Renal cortical epithelial cell (primary cell): ENCODE data around the gene CCDC178. TPM values are rescaled to one million over a fixed set of nuclear protein-coding genes. Genes with fewer than 3 reads are reported as not detected.

Source experiments
- DNase-seq: peaks from one replicate; pipeline ENCODE4 v3.0.0-alpha.2; 2011; ENCODE audit warnings: low read depth
- total RNA-seq: library from RNA; depleted of rRNA; stranded (reverse); fragments of >200 nt; gene quantifications from 2 replicates; pipeline ENCODE4 v1.2.3, GENCODE V29; 2014

Gene CCDC178
- total RNA-seq, 1 donor from 2014 or later: 0.30 TPM

- no peak for DNase-seq
These were observed 307.9 kb downstream of the CCDC178 start for GRCh38 chr18:33132657-33133056.

DNA sequence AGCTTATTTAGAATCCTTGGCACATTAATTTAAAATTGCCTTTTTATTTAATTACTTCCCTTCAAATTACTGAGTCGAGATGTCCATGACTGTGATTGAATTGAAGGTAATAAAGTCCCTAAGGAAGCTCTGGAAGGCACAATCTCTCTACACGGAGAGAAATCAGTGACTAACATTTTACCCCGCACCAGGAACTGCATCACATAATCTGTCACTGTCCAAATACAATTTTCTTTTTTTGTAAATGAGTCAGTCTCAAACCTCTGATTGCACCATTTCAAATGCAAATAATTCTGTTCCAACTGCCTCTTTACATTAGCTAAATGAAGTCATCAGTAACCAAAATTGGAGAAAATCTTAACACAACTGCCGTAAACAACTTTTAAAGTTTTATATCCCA, 311.9 kb downstream of the CCDC178 start:
- DNase-seq: peak; percentile 29

DNA sequence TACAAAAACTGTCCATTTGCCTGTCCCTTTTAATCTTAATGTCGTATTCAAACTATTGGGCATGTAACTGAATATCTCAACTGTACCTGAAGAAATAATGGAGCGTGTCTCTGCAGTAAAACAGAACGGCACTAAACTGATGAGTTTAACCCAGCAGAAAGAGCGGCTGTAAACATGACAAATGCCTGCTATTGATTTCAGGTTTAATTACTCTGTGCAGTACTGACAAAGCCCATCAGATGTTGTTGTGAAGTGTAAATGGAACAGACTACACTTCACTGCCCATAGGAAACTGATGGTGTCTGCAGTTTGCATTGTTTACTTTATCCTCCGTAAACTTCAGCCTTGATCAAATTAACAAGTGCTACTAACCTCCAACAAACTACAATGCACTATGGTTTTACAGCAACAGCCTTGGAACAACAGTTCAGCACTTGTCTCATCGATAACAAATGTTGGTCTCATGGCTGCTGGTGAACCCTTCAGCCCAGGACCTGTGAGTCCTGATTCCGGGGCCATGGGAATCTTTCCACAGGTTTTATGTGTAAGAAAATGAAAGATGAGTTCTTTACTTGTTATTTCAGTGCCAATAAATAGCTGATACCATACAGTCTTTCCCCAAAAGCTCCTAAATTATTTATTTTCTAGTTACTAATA, 316.5 kb downstream of the CCDC178 start:
- no peak for DNase-seq

DNA sequence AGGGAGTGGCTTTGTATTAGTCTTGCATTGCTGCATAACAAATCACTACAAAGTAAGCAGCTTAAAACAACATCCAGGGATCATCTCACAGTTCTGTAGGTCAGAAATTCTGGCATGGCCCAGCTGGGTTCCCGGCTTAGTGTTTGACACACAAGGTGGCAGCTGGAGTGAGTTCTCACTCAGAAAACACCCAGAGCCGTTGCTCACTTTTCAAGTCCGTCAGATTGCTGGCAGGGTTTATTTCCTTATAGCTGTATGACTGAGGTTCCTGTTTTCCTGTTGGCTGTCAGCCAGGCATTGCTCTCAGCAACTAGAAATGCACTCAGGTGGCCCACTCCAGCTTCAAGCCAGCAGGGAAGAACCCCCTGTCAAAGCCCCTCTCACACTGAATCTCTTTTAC, 324.1 kb downstream of the CCDC178 start:
- peak; percentile 75 for DNase-seq

- DNase-seq: peak; percentile 65
These were observed 324.6 kb downstream of the CCDC178 start for GRCh38 chr18:33115917-33116316.

DNA sequence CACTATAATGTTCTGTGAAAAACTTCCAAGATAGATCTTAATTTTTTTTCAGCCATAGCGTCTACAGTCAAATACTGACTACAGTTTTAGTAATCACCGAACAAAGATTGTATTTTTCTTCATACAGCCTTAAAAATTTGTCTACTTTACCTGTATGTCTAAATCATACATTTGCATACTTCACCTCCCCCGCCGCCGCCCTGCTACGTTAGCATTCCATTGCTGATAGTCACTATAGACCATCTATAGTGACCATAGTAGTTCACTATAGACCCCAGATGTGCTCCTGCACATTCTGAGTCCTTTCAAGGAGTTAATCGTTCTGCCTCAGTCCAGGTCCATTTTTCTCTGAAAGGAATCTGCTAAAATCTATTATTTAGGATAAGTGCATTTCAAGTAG, 325.0 kb downstream of the CCDC178 start:
- no peak for DNase-seq

DNA sequence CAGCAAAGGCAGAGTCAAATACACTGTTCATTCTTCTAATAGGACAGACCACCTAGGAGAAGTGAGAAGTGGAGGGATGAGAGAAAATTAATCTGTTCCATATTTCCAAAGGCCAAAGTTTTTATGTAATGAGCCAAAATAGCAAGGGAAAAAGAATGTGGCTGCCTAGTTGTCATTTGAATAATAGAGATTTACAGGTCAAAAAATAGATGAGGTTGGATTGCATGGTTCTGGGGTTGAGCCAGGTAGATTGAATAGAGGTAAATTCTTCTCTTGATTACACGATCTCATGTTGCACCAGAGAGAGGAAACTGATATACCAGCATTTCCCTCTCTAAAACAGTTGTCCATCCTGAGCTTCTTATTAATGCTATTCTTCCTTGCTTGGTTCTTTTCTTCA, 325.8 kb downstream of the CCDC178 start:
- DNase-seq: no peak

DNA sequence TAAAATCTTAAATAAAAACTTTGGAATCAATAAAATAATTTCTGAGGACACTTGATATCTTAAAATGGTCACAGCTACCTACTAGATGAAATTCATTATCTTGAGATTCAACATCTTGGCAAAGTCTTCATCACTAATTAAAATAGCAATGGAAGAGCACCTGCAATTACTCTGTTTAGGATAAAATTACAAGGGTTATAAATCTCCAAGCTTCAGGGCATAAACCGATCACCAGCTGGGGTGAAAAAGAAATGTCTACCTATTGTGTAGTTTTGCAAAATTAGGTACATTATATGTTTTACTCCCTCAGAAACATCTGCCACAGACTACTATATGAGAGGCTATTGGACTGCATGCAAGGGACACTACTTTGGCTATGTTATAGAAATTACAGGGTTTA, 327.1 kb downstream of the CCDC178 start:
- DNase-seq: no peak

GRCh38 chr18:33107511-33107910, 333.0 kb downstream of the CCDC178 start:
- DNase-seq: no peak

DNA sequence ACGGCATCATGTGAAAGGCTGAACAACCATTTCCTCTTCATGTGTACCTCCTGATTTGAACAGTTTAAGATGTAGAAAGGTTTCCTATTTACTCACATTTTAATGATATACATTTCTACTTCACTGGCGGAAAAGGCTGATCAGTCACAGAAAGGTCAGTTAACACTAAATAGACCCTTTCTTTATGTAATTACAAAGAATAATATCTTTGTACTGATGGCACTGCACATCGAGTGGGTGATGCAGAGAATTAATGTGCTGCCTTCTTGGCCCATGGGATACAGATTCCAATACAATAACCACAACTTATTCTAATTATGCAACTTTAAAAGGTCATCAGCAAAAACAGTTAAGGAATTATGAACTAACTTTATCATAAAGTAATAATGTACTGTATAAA, 339.2 kb downstream of the CCDC178 start:
- DNase-seq: no peak

DNA sequence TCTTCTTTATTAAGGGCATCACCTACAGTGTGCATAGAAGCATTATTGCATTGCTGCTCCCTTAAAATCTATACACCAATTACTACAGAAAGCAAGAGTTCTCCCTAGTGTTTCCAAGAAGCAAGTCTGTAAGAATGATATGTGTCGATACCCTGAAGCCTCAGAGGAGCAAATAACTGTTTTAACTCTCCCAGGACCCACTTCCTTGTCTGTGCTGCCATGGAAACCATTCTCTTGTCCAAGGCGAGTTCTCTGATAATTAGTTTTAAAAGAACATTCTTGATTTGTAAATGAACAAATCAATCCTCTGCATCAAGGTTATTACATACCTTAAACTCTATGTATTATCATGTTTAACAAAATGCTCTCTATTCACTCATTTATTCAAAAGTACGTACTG, 340.9 kb downstream of the CCDC178 start:
- DNase-seq: no peak

DNA sequence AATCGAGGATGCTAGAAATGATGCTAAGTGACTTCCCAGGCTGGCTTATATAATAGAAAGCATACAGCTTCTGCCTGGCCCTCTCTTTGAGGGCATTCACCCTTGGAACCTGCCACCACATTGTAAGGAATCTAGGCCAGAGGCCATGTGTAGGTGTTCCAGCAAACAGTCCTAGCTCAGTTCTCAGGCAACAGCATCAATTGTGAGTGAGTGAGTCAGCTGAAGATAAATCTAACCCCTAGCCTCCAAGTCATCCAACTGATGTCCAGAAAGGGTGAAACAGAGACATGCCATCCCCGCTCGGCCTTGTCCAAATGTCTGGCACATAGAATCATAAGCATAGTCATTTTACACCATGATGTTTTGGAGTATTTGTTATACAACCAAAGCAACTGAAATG, 343.4 kb downstream of the CCDC178 start:
- DNase-seq: peak; percentile 59

DNA sequence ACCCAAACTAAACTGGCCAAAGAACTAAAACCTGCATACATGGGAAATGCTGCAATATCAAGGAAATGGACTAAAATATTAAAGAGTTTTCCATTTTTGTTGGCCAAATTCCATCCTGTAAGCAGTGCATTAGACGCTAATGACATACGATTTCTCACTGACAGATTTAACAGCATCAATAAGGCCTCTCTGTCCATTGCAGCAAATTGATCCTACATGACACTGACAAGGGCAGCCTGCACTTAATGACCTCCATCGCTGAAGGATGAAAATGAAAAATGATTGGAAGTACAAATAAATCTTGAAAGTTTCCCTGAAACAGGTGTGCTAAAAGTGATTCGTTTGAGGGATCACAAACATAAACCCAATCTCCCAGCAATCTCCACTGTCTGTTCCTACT, 350.1 kb downstream of the CCDC178 start:
- no peak for DNase-seq

- no peak for DNase-seq
These were observed 363.9 kb downstream of the CCDC178 start for GRCh38 chr18:33076601-33077000.

GRCh38 chr18:33074125-33074524, 366.4 kb downstream of the CCDC178 start:
- no peak for DNase-seq

DNA sequence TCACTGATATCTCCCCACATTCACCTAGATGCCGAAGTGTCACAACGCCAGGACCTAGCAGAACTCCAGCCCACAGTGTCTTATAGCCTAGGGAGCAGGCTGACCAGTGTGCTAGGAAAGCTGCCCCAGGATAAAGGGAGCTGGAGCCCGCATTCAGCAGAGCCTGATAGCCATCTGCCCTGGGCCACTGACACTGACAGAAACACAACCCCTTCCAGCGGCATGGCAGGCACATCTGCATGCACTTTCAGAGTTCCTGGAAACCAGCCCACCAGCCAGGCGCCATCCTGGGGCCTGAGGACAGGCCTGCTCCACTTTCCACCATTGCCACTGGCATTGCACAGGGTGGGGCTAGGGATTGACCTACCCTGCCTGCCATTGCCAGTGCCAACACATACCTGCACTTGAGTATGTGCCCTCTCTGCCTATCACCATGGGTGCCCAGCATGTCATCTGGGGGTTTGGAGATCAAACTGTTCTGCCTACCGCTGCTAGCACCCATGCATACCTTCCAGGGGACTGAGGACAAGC, 377.6 kb downstream of the CCDC178 start:
- DNase-seq: no peak

- DNase-seq: no peak
These were observed 387.6 kb downstream of the CCDC178 start for GRCh38 chr18:33052886-33053285.

DNA sequence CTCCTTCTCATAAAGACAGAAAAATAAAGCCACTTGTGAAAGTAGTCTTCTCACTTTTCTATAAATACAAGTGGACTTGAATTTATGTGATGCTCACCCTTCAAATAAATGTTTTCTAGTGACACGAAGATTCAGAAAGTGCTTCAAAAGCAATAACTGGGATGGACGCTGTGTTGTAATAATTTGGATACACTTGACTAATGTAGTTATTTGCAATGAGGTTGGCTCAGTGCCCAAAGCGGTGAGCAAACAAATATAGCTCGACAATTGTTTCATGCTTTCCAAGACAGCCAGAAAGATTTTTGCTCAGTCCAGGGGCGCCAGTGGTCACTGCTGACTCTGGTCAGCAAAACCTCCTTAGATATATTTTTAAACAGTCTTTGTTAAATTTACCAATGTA, 389.1 kb downstream of the CCDC178 start:
- DNase-seq: peak; percentile 56

- no peak for DNase-seq
These were observed 400.3 kb downstream of the CCDC178 start for GRCh38 chr18:33040213-33040612.

DNA sequence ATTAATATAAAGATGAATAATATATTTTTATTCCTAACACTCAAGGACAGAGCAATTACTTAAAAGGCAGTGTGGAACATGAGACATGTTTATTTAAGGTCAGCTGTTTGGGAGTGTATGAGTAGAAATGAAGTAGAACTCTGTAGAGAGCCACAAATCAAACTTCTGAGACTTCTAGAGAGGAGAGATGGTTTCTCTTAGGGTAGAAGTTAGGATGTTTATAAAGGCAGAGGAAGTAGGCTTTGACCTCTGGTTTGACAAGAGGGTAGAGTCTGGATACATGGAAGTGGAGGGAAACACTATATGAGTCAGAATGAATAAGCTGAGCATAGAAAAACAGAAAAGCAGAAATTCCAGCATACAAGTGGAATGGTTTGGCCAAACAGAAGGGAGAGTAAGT, 405.6 kb downstream of the CCDC178 start:
- DNase-seq: peak; percentile 77

DNA sequence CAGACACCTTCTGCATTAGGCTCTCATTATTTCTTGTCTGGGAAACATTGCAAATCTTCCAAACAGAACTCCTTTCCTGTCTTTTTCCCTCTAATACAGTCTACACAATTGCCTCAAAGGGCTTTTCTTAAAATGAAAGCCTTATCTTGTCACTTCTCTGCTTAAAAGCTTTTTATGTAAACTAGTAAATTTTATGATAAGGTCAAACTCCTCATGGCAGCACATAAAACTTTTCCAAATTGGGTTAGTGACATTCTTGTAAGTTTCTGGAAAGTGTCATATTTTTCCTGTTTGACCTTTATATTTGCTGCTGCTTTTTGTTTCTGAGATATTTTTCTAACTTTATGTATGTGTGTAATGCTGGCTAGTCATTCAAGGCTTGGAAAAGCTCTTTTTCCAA, 406.3 kb downstream of the CCDC178 start:
- no peak for DNase-seq

GRCh38 chr18:33022370-33022769, 418.2 kb downstream of the CCDC178 start:
- DNase-seq: no peak

DNA sequence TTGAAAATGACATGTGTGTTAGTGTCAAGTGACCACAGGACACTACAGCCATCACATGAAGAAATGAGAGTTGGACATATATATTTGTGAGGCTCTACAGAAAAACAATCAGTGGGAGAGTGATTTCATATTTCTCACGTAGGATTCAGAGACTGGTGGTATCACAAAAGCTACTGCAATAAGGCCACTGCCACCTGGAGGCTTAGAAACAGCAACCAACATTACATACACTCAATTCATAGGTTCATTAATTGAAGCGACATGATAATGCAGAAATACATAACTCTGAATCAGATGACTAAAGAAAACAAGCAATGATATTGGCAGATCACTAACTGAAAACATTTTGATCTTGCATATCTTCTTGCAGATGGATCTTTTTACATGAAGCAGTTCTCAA, 419.6 kb downstream of the CCDC178 start:
- DNase-seq: no peak
